Stimulated activated CD4-positive, alpha-beta T cell treated with anti-CD3 and anti-CD28 coated beads, Interleukin-1b, Interleukin-23, amount 100 ng/mL, for 24 hours (primary cell): ENCODE data around the gene PLEKHH1.
"Not testable (repeated sequence)": the region's sequence is repeated elsewhere in the genome, so short reads cannot be mapped to it uniquely, and the experiment has no call there.

ENCODE experiments used
- DNase-seq, 4 experiments: peaks; one replicate each; pipeline ENCODE4 v3.0.0-alpha.2; 2020; ENCODE audit warnings: low read depth in 4 of 4, low spot score in 1 of 4

PLEKHH1 gene

GRCh38 chr14:67620217-67620785 lies 87.2 kb downstream of the PLEKHH1 start:
- DNase-seq: no peak

DNA sequence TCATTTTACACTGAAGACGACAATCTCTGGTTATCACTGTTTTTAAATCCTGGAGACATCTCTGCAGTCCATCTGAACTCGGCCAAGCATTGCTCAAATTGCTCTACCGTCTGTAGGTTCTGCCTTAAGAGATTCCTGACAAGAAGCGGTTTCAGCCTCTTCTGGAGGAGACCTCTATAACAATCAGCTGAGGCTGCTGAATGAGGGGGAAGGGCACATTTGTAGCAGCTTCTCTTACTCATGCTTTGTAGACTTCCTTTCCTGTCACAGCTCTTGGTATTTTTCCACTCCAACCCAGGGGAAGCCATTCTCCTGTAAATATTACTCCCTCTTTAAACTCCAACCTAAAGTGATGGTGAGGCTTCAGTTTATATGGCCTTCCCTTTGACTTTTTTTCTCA lies 89.6 kb downstream of the PLEKHH1 start:
- no peak for DNase-seq

GRCh38 chr14:67623114-67623513 lies 90.0 kb downstream of the PLEKHH1 start:
- no peak for DNase-seq

- DNase-seq: not testable (repeated sequence)
Measured at GRCh38 chr14:67626131-67626530, 93.0 kb downstream of the PLEKHH1 start.

DNA sequence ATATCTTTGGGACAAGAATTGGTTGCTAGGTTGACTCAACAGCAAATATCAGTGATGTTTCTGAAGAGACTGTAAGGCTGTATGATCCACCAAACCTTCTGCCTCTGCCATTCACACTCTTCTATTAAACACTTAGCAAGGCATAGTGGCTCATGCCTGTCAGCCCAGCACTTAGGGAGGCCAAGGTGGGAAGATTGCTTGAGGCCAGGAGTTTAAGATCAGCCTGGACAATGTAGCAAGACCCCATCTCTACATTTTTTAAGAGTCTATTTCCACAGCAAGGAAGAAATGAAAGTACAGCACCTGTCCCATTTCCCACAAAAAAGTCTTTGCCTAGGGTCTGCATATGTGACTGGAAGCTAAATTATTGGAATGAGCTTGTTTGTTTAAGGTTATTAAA lies 94.4 kb downstream of the PLEKHH1 start:
- no peak for DNase-seq

- DNase-seq: no peak
Measured at GRCh38 chr14:67630186-67630585, 97.1 kb downstream of the PLEKHH1 start.

GRCh38 chr14:67630938-67631337 lies 97.8 kb downstream of the PLEKHH1 start:
- no peak for DNase-seq

DNA sequence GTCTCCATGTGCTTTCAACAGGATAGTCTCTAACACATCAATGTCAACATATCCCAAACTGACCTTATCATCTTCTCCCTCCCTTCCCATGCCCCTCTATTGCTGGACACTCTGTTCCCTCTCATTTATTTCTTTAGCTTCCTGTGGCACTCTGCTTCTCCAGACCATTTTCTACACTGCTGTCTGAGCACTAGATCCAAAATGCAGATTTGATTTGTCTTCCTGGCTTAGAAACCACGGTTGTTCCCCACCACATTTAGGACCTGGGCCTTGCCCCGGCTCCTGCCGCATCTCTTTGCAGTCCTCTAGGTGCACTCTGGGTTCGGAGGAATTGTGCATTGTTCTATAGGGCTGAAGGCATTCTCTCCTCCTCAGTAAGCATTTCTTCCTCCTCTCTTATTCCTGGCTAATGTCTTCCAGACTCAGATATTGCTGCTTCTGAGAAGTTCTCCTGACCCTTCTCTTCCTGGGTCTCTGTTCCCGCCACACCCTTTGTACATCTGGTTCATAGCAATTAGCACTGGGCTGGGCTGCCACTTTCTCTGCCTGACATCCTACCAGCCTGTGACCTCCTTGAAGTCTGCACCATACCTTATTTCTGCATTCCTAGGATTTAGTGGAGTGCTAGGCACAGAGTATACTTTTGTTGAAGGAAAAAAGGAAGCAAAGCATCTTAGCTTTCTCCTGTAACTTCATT lies 100.5 kb downstream of the PLEKHH1 start:
- no peak for DNase-seq

GRCh38 chr14:67636361-67636919 lies 103.3 kb downstream of the PLEKHH1 start:
- no peak for DNase-seq

GRCh38 chr14:67638642-67639041 lies 105.6 kb downstream of the PLEKHH1 start:
- no peak for DNase-seq
